CD14-positive monocyte (primary cell): ENCODE data around the gene UBL5. TPM values are rescaled to one million over a fixed set of nuclear protein-coding genes. Genes with fewer than 3 reads are reported as not detected.

ENCODE experiments used
- DNase-seq, 3 donors: peaks; one replicate each; pipeline ENCODE4 v3.0.0-alpha.2; 2011 to 2022
- H2AFZ ChIP-seq: 2 replicates; pipeline ENCODE4 v1.6.0; 2012; ENCODE audit warnings: mild to moderate bottlenecking, low read depth, low read length, inconsistent platforms; ENCODE audit not compliant: insufficient read depth, poor library complexity, severe bottlenecking
- H3K27ac ChIP-seq, 2 donors: 1 replicate in 1 of 2; 2 replicates in 1 of 2; pipeline ENCODE4 v1.5.1; 2012 to 2013; ENCODE audit warnings: low read length in 2 of 2, control low read depth in 1 of 2, inconsistent platforms in 1 of 2, low read depth in 1 of 2, mild to moderate bottlenecking in 1 of 2
- H3K27me3 ChIP-seq, 2 donors: one replicate each; pipeline versions ENCODE4 v1.6.0 to v1.6.1; 2011 to 2013; ENCODE audit warnings: low read length in 2 of 2; ENCODE audit not compliant: control insufficient read depth in 2 of 2, insufficient read depth in 2 of 2
- H3K36me3 ChIP-seq, 2 donors: replicated peaks in 1 of 2; 1 replicate in 1 of 2; 2 replicates in 1 of 2; pipeline versions ENCODE4 v1.5.1 to v1.6.1; 2012 to 2013; ENCODE audit warnings: low read length in 2 of 2, control low read depth in 1 of 2, inconsistent platforms in 1 of 2, mild to moderate bottlenecking in 1 of 2; ENCODE audit not compliant: insufficient read depth in 2 of 2, control insufficient read depth in 1 of 2
- H3K4me1 ChIP-seq, 2 donors: 1 replicate in 1 of 2; 2 replicates in 1 of 2; pipeline versions ENCODE4 v1.5.1 to v1.6.1; 2012 to 2013; ENCODE audit warnings: low read length in 2 of 2, control low read depth in 1 of 2, inconsistent platforms in 1 of 2, mild to moderate bottlenecking in 1 of 2, moderate library complexity in 1 of 2; ENCODE audit not compliant: insufficient read depth in 2 of 2, control insufficient read depth in 1 of 2
- H3K4me2 ChIP-seq: replicated peaks from 2 replicates; pipeline ENCODE3; 2012; ENCODE audit warnings: low read length, moderate library complexity, mild to moderate bottlenecking; ENCODE audit not compliant: poor library complexity, severe bottlenecking; ENCODE audit errors: extremely low read depth
- H3K4me3 ChIP-seq, 3 experiments: fragments of 200-600 bp in 1 of 3; sonication (generic) in 1 of 3; replicated peaks in 1 of 3; 1 replicate in 2 of 3; 2 replicates in 1 of 3; pipeline ENCODE4 v1.5.1; 2011 to 2013; ENCODE audit warnings: low read length in 3 of 3, mild to moderate bottlenecking in 3 of 3, control low read depth in 2 of 3, low read depth in 2 of 3, inconsistent platforms in 1 of 3, moderate library complexity in 1 of 3
- H3K79me2 ChIP-seq: 2 replicates; pipeline ENCODE4 v1.6.0; 2012; ENCODE audit warnings: mild to moderate bottlenecking, control low read depth, inconsistent platforms, low read length, moderate library complexity; ENCODE audit not compliant: insufficient read depth
- H3K9ac ChIP-seq: 2 replicates; pipeline ENCODE4 v1.6.0; 2017; ENCODE audit warnings: low read length, mild to moderate bottlenecking; ENCODE audit not compliant: insufficient read depth, poor library complexity, severe bottlenecking
- H3K9me3 ChIP-seq, 2 donors: replicated peaks in 1 of 2; 1 replicate in 1 of 2; 2 replicates in 1 of 2; pipeline versions ENCODE4 v1.5.1 to v1.6.1; 2012 to 2013; ENCODE audit warnings: low read length in 2 of 2, control low read depth in 1 of 2; ENCODE audit not compliant: control insufficient read depth in 1 of 2, insufficient read depth in 1 of 2
- H4K20me1 ChIP-seq: 2 replicates; pipeline ENCODE4 v1.6.0; 2012; ENCODE audit warnings: mild to moderate bottlenecking, low read length, control low read depth, moderate library complexity; ENCODE audit not compliant: insufficient read depth
- H3K27ac Mint-ChIP-seq, 7 donors: one replicate each; pipeline ENCODE4 v1.8.0; 2020; ENCODE audit warnings: mild to moderate bottlenecking in 7 of 7, mixed read lengths in 7 of 7, moderate library complexity in 6 of 7, inconsistent platforms in 2 of 7
- H3K27me3 Mint-ChIP-seq, 3 donors: one replicate each; pipeline ENCODE4 v1.8.0; 2021 to 2022; ENCODE audit warnings: low read depth in 3 of 3, mild to moderate bottlenecking in 3 of 3, mixed read lengths in 3 of 3, moderate library complexity in 3 of 3, inconsistent platforms in 1 of 3
- H3K36me3 Mint-ChIP-seq, 2 donors: one replicate each; pipeline ENCODE4 v1.8.0; 2020; ENCODE audit warnings: mixed read lengths in 2 of 2, inconsistent platforms in 1 of 2, mild to moderate bottlenecking in 1 of 2
- H3K4me1 Mint-ChIP-seq: one replicate; pipeline ENCODE4 v1.8.0; 2020; ENCODE audit warnings: mild to moderate bottlenecking, mixed read lengths
- H3K4me3 Mint-ChIP-seq, 2 donors: one replicate each; pipeline ENCODE4 v1.8.0; 2020; ENCODE audit warnings: mild to moderate bottlenecking in 2 of 2, mixed read lengths in 2 of 2, moderate library complexity in 1 of 2
- H3K9me3 Mint-ChIP-seq, 7 donors: one replicate each; pipeline ENCODE4 v1.8.0; 2020 to 2022; ENCODE audit warnings: mixed read lengths in 7 of 7, mild to moderate bottlenecking in 6 of 7, moderate library complexity in 6 of 7, inconsistent platforms in 2 of 7
- WGBS: methylation state at CpG from one replicate; pipeline ENCODE4 v1.1.5; 2013; ENCODE audit warnings: missing lambda C conversion rate; ENCODE audit not compliant: insufficient coverage; 5-methylcytosine and 5-hydroxymethylcytosine counted together
- intact Hi-C, 2 donors: fragments of 100-400 bp; cut with micrococcal nuclease; formaldehyde crosslinking; loops; one replicate each; pipeline versions ENCODE4 v1.15.0 to v1.15.1; 2023
- polyA plus RNA-seq, 3 donors: library from polyadenylated mRNA; depleted of rRNA in 1 of 3; unstranded in 2 of 3; stranded (reverse) in 1 of 3; fragments of 300-500 nt in 2 of 3; fragments of >200 nt in 1 of 3; fragmentation: Illumina TruSeq in 2 of 3; gene quantifications; 1 replicate in 2 of 3; 2 replicates in 1 of 3; pipeline ENCODE4 v1.2.3, GENCODE V29; 2012 to 2021
- TF ChIP-seq, protein P1 (sequence below): fragments of 200-600 bp; IDR thresholded peaks from one replicate; pipeline ENCODE4 v1.8.0; 2022; ENCODE audit warnings: antibody characterized with exemption, mild to moderate bottlenecking

UBL5 gene
- polyA plus RNA-seq, 3 donors, result 713 to 783 (median 728) TPM

DNA sequence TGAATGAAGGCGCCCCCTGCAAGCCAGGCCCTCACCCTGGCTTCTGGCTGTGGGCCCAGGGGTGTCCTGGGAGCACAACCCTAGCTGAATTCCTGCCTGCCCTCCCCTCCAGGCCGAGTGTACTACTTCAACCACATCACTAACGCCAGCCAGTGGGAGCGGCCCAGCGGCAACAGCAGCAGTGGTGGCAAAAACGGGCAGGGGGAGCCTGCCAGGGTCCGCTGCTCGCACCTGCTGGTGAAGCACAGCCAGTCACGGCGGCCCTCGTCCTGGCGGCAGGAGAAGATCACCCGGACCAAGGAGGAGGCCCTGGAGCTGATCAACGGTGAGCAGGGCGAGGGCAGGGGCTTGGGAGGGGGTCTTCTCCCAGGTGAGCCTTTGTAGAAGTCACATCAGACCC, 10.6 kb downstream of the UBL5 start:
- no peak for DNase-seq
- TF ChIP-seq, protein P1, sequence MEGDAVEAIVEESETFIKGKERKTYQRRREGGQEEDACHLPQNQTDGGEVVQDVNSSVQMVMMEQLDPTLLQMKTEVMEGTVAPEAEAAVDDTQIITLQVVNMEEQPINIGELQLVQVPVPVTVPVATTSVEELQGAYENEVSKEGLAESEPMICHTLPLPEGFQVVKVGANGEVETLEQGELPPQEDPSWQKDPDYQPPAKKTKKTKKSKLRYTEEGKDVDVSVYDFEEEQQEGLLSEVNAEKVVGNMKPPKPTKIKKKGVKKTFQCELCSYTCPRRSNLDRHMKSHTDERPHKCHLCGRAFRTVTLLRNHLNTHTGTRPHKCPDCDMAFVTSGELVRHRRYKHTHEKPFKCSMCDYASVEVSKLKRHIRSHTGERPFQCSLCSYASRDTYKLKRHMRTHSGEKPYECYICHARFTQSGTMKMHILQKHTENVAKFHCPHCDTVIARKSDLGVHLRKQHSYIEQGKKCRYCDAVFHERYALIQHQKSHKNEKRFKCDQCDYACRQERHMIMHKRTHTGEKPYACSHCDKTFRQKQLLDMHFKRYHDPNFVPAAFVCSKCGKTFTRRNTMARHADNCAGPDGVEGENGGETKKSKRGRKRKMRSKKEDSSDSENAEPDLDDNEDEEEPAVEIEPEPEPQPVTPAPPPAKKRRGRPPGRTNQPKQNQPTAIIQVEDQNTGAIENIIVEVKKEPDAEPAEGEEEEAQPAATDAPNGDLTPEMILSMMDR, result no peak
- Histone ChIP-seq H3K4me3 (no peak overlapping the region), H3K4me1 (peaks cover 11 to 14% of the 10 kb centered on the region in 2 donors), H3K9ac (no peak overlapping the region), H3K9me3 (peaks cover 17 to 21% of the 10 kb centered on the region in 2 donors), H3K27ac (no peak overlapping the region), H3K27me3 (no peaks in the 10 kb centered on the region), H3K4me2 (no peak overlapping the region), H3K36me3 (peaks cover 53 to 55% of the 10 kb centered on the region in 2 donors), H2AFZ (no peak overlapping the region), H3K79me2 (peaks cover 46% of the 10 kb centered on the region), H4K20me1 (no peaks in the 10 kb centered on the region)
- H3K4me1 Mint-ChIP-seq, result peaks cover 12% of the 10 kb centered on the region
- no peak overlapping the region for H3K27ac Mint-ChIP-seq
- peaks cover 0 to 3% (median 0%) of the 10 kb centered on the region in 3 donors for H3K27me3 Mint-ChIP-seq
- intact Hi-C loops, result no loop called here
- peaks cover 47 to 57% of the 10 kb centered on the region in 2 donors for H3K36me3 Mint-ChIP-seq
- H3K4me3 Mint-ChIP-seq, result no peak overlapping the region
- whole genome bisulfite sequencing, result 93% methylated on average over 10 of the region's 15 CpGs
- peaks cover 12 to 20% (median 17%) of the 10 kb centered on the region in 7 donors for H3K9me3 Mint-ChIP-seq

DNA sequence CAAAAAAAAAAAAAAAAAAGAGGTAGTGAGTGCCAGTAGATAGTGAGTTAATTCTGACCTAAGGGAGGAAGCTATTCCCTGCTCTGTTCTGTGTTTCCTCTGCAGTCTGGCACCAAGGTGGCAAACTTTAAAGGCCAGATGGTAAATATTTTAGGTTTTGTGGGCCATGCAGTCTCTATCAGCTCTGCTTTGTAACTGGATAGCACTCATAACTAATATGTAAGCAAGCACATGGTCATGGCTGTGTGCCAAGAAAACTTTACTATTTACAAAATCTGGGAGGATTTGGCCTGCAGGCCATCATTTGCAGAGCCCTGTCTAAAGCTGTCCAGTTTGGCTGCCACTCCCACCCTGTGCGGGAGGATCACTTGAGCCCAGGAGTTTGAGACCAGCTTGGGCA, 11.7 kb downstream of the UBL5 start:
- H3K36me3 Mint-ChIP-seq, result peaks cover 58 to 68% of the 10 kb centered on the region in 2 donors

More for the DNA sequence above, 11.7 kb downstream of the UBL5 start:
- 100% methylated on average over 1 of the region's 1 CpG for WGBS
- Histone ChIP-seq H3K4me3 (no peak overlapping the region), H3K9ac (no peak overlapping the region), H3K27ac (no peak overlapping the region), H3K4me1 (peaks cover 11 to 14% of the 10 kb centered on the region in 2 donors), H2AFZ (no peak overlapping the region), H3K4me2 (no peak overlapping the region), H3K79me2 (peaks cover 46% of the 10 kb centered on the region), H3K9me3 (peaks cover 25 to 30% of the 10 kb centered on the region in 2 donors), H3K36me3 (peaks cover 64 to 66% of the 10 kb centered on the region in 2 donors), H4K20me1 (peaks cover 1% of the 10 kb centered on the region), H3K27me3 (no peaks in the 10 kb centered on the region)
- Mint-ChIP-seq H3K27ac (no peak overlapping the region), H3K4me1 (peaks cover 12% of the 10 kb centered on the region), H3K4me3 (no peak overlapping the region), H3K9me3 (peaks cover 21 to 28% (median 23%) of the 10 kb centered on the region in 7 donors), H3K27me3 (peaks cover 0 to 3% (median 0%) of the 10 kb centered on the region in 3 donors)
- TF ChIP-seq, protein P1, result no peak
- no peak for DNase-seq
- intact Hi-C loops, result no loop called here
